Measurements from ENCODE around the gene ST6GALNAC3. TPM values are rescaled to one million over a fixed set of nuclear protein-coding genes. Genes with fewer than 3 reads are reported as not detected.
"Not testable (repeated sequence)": the region's sequence is repeated elsewhere in the genome, so short reads cannot be mapped to it uniquely, and the experiment has no call there.

Gene ST6GALNAC3
- polyA plus RNA-seq, 3 donors: 90.2 to 103 (median 95.1) TPM

DNA sequence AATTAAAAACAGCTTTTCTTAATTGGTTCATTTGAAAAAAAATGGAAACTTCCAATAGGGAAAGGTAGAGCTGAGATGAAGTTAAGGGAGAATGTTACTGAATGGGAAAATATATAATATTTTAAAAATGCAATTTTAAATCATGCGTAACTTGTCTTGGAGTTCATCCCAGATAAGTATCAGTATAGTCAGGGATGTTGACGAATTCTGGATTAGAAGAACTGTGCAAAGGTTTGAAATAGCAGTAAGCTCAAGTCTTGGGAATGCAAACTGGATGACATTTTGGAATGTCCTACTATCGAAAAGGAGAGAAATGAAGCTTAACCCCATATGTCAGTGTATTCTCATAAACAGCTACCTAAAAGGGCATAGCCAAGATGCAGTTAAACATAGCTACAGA, 4.0 kb upstream of the ST6GALNAC3 start:
- DNase-seq (ENCODE audit: low read depth in 3 of 3, low spot score in 2 of 3): no peak

DNA sequence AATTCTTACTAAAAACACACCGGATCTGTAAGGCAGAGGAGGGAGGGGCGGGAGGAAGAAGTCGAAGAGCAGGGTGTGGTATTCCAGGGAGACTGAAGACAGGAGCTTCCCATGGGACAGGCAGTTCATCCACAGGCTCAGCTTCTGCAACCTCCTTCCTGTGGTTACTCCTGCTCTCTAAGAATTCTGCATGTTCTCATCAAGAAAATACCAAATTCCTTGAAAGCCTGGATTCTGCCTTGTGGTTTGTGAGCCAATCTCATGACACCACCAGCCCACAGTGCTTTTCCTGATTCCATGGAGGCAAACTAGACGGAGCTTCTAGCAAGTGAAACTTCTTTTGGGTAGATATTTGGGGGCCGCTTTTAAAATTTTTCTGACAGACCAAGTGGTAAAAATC, 1.1 kb upstream of the ST6GALNAC3 start:
- no peak for DNase-seq (ENCODE audit: low read depth in 3 of 3, low spot score in 2 of 3)

- DNase-seq (ENCODE audit: low read depth in 3 of 3, low spot score in 2 of 3): no peak
Observed at GRCh38 chr1:76075188-76075489, 593 bp downstream of the ST6GALNAC3 start.

DNA sequence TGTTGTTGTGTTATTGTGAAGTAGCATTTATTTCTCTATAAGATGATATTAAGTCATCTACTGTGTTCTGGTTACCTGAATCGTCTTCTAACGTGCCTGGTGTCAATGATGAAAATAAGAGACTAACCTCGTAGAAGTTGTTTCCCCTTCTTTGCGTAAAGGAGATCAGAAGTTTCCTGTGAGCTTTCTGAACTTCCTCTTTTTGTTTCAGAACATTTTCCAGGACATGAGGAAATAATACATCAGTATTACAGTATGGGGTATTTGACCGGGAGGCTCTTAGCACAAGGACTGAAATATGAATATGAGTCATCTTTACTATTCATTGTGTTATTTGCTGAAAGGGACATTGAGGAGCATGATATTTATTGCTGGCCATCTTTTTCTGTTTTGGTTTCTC, 1.3 kb downstream of the ST6GALNAC3 start:
- DNase-seq (ENCODE audit: low read depth in 3 of 3, low spot score in 2 of 3): no peak

- no peak for DNase-seq (ENCODE audit: low read depth in 3 of 3, low spot score in 2 of 3)
Observed at GRCh38 chr1:76079475-76080227, 5.1 kb downstream of the ST6GALNAC3 start.

DNA sequence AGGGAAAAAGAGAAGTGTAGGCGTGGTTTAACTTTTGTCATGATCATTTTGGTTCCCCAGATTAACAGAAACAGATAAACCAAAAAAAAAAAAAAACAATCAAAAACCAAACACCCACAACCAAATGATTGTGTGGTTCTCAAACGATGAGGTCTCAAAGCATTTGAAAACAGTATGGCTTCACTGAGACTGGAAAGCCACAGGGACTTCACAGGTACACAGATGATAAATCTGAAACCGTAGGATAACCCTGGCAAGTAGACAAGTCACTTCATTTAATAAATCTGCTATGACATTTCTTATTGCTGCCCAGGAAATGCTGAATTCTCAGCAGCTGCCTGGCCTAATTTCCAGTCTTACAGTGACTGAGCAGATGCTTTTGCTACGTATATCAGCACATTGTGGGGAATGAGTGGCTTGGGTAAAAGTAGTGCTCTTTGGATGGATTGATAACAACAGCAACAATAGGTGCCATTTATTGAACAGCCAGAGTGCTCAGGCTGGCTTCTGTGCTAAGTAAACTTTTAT, 6.1 kb downstream of the ST6GALNAC3 start:
- DNase-seq (ENCODE audit: low read depth in 3 of 3, low spot score in 2 of 3): no peak

DNA sequence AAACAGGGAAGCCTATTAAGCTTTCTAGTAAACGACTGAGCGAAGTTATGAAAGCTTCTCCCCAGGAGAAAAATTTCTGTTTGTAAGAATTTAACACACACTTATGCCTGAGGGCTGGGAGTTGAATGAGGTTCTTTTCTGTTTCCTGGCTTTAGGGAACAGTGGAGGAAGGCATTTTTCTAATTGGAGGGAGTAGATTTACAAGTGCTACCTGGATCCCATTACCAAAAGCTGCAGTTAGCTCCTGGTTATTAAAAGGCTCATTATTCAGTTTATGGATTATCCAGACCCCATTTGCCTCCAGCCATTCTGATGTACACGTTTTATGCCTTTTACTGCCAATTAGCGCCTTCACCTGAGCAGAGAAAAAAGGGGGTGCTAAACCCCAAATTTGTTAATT, 7.5 kb downstream of the ST6GALNAC3 start:
- DNase-seq (ENCODE audit: low read depth in 3 of 3, low spot score in 2 of 3): no peak

DNA sequence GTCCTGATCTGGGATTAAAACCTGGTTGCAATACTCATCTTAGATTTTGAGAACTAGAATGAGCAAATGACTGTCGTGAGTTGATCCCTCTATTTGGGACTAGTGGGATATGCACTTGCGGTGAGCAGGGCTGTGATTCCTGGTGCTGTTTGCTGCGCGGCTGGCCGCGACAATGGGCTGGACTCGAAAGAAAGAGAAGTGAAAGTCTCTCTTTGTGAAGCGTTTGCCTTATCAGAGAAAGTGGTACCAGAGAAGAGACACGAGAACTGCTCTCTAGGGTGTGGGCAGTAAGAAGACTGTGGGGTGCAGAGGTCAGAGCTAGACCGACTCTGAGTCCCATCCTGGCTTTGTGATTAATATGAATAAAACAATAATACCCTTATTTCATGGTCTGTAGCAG, 8.6 kb downstream of the ST6GALNAC3 start:
- no peak for DNase-seq (ENCODE audit: low read depth in 3 of 3, low spot score in 2 of 3)

DNA sequence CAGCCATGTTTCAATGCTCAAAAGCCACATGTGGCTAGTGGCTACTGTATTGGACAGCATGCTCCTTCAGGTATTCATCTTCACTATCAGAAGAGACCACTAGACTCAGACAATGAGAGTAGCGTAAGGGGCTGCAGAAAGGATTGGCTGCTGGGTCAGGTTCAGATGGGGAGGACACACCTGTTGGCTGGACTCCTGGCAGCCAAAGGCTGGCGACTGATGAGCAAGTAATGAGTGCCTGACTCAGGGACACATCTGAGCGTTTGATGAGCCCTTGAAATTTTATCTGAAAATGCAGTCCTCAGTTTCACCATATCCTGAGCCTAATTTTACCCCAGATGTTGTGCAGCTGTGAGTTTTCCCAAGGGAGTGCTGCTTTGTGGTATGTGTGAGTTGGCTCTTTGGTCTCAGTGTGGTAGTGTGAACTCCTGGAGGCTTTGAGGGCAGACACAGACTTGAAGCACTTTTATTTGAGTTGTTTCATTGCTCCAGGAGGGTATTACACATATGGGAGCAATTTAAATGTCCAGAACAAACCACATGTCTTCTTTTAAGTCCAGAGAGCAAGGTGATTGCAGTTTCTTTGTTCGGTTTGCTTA, 9.6 kb downstream of the ST6GALNAC3 start:
- no peak for DNase-seq (ENCODE audit: low read depth in 3 of 3, low spot score in 2 of 3)

DNA sequence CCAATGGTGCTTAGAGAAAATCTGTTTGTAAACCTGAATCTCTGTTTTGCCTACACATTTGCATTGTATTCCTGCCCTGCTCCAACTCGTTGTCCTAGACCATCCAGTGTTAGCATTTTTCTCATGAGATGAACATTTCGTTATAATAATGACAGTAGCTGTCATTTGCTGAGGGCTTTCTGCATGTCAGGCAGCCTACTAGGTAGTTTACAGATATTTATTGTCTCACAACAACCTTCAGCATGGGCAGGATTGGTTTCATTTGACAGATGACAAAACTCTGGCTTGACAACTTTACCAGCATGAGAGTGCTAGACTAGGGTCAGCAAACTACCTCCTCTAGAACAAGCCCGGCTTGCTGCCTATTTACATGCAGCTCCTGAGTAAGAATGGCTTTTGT, 10.1 kb downstream of the ST6GALNAC3 start:
- DNase-seq (ENCODE audit: low read depth in 3 of 3, low spot score in 2 of 3): no peak

GRCh38 chr1:76086109-76086508, 11.6 kb downstream of the ST6GALNAC3 start:
- DNase-seq (ENCODE audit: low read depth in 3 of 3, low spot score in 2 of 3): no peak

- no peak for DNase-seq (ENCODE audit: low read depth in 3 of 3, low spot score in 2 of 3)
Observed at GRCh38 chr1:76086597-76086996, 12.1 kb downstream of the ST6GALNAC3 start.

- no peak for DNase-seq (ENCODE audit: low read depth in 3 of 3, low spot score in 2 of 3)
Observed at GRCh38 chr1:76090283-76091203, 16.0 kb downstream of the ST6GALNAC3 start.

DNA sequence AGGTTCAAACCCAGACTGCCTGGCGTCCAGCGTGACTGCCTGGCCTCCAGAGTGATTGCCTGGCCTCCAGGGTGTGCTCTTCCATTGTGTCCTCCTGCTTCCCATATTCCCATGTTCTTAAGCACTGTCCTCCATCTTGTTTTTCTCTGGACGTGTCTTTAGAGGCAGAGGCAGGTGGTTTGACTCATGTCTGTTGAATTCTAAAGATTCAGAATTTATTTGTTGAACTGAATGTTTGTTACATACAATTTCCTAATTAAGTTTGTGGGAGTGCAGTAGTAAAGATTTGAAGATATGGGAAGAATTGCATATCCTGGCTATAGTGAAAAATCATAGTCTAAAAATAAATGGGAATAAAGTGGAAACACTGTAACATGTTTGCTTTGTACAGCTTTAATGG, 18.3 kb downstream of the ST6GALNAC3 start:
- no peak for DNase-seq (ENCODE audit: low read depth in 3 of 3, low spot score in 2 of 3)

DNA sequence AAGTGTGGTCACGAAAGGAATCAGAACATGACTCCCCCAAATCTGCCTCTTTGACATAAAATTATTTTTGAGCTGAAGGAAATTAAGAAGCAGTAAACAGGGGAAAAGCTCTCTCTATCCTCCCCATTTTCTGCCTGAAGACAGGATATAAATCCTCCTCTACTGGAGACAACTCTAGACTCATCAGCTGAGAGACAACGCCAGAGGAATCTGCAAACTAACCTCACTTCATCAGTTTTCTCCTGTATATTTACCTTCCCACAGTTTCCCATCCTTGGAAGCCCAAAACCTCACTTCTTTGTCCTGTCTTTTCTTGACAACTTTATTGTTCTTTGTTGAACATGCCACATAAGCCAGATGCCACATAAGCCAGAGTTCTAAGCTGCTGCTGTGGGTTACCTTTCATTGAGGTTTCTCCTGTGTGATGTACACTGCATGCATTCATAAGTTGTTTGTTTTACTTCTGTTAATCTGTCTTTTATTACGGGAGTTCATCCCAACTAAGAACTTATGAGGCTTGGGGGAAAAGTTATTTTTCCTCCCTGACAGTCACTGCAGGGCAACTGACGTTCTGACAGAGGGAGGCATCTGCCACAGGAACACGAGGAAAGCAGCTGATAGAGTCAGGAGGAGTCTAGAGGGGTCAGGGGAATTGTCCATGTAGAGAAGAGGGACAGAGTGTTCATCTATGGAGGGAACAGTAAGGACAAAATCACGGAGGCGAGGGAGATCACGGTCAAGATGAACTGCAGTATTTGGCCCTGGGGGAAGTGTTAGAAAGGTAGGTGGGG, 19.2 kb downstream of the ST6GALNAC3 start:
- DNase-seq (ENCODE audit: low read depth in 3 of 3, low spot score in 2 of 3): no peak

GRCh38 chr1:76095802-76096201, 21.3 kb downstream of the ST6GALNAC3 start:
- no peak for DNase-seq (ENCODE audit: low read depth in 3 of 3, low spot score in 2 of 3)

GRCh38 chr1:76097064-76097463, 22.5 kb downstream of the ST6GALNAC3 start:
- not testable (repeated sequence) for DNase-seq (ENCODE audit: low read depth in 3 of 3, low spot score in 2 of 3)

DNA sequence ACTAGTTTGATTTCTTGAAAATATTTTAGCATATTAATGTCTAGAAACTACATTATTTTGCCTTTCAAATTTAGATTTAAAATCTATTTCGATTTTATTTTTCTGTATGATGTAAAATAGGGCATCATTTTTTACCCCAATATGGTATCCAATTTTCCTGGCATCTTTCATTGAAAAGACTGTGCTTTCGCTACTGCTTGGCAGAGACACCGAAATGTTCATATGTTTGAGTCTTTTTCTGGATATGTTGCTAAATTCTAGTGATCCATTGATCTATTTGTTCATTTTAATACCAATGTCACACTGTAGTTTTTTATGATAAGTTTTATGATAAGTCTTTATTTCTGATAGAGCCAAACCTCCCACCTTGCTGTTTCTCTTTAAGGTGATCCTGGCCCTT, 24.3 kb downstream of the ST6GALNAC3 start:
- DNase-seq (ENCODE audit: low read depth in 3 of 3, low spot score in 2 of 3): no peak

GRCh38 chr1:76101548-76101947, 27.0 kb downstream of the ST6GALNAC3 start:
- DNase-seq (ENCODE audit: low read depth in 3 of 3, low spot score in 2 of 3): no peak

- DNase-seq (ENCODE audit: low read depth in 3 of 3, low spot score in 2 of 3): no peak
Observed at GRCh38 chr1:76102046-76102445, 27.5 kb downstream of the ST6GALNAC3 start.

- no peak for DNase-seq (ENCODE audit: low read depth in 3 of 3, low spot score in 2 of 3)
Observed at GRCh38 chr1:76103034-76103433, 28.5 kb downstream of the ST6GALNAC3 start.
